Hippocampal formation (tissue), 2 donors: Measurements from ENCODE around the gene METTL25.

ENCODE experiments used
- DNase-seq, 2 donors: peaks; one replicate each; lab custom pipeline; 2025; lab: John Stamatoyannopoulos, UW

The METTL25 gene

GRCh38 chr12:82473111-82473754, 114.9 kb downstream of the METTL25 start:
- DNase-seq: no peak

- no peak for DNase-seq
Measured at GRCh38 chr12:82474181-82474797, 116.0 kb downstream of the METTL25 start.

DNA sequence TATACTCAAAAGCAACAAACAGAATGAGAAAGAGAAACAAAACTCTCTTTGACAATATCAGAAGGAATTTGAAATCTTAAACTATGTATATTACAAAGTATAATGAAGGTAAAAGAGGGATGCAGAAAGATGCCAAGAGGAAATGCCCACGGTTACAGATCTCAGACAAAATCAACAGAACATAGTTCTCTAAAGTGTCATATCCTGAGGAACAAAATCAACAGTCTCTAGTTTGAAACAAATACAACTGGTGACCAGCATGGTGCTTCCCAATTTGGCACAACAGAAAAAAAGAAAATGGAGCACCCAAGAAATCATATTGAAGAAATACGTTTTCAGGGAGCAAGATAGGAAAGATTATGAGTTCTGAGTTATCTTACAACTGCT, 116.5 kb downstream of the METTL25 start:
- no peak for DNase-seq

DNA sequence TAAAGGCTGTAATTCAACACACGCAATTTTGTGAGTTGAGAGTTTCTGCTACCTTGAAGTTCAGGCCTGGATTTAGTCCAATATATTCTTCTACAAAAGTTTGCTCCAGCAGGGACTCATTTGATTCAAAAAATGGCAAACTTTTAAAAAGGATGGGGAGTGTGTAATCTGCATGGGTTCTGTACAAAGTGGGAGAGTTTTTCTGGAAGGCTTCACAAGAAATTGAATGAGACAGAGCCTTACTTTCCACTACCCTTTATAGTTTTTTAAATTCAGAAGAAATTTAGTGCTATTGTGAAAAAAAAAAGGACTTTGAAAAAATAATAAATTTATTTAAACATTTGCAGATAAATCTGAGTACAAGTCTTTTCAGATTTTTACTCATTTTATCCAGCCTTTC, 116.9 kb downstream of the METTL25 start:
- DNase-seq: no peak

DNA sequence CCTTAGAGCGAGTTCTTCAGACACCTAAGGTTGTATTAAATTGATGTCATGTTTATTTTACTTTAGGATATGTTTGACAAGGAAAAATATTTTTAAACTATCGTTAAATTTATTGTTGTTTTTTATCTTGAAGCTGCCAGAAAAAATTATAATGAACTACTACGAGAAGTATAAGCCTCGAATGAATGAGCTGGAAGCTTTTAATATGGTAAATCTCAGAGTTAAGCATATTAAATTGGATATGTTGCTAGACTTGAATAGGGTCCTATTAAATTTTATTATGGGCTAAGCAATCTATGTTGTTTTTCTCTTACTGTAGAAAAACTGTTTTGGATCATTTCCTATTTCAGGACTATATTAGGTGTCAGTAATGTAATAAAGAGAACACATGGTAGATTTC, 118.2 kb downstream of the METTL25 start:
- DNase-seq: no peak

DNA sequence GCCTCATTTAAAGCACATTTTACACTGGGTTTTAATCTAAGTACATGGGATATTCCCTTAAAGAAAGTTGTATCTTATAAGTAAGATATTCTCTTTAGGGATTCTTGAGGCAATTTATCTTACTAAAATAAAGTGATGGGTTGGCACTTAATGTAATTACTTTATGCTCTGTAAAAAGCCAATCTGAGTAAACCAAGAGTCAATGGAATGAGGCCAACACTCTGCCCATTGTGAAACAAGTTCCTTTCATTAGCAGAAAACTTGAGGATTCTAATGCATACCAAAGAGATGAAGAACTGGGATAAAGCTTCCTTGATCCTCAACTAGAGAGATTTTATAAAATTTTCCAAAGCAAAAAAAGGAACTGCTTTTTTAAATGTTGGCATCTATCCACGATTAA, 121.2 kb downstream of the METTL25 start:
- no peak for DNase-seq

DNA sequence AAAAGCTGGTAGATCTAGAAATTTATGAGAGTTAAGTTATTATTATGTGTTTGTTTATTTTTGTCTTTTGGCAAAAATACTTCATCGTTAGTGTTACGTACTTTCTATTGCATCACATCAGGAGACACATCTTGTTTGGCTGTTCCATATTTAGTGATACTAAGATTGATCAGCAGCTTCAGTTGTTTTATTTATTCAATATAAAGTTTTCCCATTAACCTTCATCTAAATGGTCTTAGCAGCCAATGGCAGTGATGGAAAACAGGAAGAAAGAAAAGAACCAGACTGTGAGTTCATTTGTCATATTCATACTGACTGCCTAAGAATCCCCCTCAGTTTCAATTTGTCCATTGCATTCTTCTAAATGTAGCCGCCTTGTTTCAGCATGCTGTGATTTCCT, 122.3 kb downstream of the METTL25 start:
- no peak for DNase-seq

DNA sequence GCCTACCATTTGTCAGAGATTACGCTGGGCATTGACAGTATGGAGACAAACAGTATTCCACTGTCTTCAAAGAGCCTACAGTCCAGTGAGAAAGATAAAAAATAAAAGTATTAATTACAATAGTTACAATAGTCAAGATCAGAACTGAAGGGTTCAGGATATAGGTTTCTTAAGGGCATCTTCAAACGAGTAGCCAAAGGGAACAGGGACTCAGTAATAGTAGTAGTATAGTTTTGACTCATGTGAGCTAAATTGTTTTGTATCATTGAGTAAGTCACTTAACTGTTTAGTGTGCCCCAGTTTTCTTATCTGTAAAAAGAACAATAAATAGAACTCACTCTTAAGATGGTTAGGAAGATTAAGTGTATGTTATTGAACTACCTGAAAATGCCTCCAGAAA, 123.6 kb downstream of the METTL25 start:
- no peak for DNase-seq

DNA sequence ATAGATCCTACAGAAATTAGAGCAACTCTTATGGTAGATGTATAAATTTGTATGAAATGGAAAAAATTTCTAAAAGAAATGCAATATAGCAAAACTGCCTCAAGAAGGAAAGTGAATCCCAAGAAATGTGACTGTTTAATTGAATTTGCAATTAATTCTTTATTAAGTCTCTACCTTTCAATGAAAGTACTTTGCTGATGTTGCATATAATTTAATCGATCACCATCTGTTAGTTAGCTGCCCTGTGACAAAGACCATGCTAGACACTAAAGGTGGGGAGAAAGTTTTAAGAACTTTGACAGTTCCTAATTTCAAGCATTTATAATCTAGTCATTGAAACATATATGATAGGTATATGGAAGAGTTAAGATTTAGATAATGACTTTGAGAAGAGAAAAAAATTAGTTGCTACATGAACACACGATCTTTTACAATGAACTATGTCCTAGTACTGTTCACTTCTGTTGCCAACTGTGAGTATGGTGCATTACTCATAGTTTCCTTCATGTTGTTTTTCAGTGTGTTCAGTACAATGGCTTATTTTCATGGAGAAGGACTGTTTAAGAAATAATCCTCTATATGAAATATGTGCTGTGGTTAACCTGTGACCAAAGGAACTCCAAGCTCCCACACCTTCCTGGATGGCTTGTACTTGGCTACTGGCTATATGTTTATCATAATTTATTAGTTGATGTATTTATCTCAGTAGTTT, 128.4 kb downstream of the METTL25 start:
- no peak for DNase-seq

DNA sequence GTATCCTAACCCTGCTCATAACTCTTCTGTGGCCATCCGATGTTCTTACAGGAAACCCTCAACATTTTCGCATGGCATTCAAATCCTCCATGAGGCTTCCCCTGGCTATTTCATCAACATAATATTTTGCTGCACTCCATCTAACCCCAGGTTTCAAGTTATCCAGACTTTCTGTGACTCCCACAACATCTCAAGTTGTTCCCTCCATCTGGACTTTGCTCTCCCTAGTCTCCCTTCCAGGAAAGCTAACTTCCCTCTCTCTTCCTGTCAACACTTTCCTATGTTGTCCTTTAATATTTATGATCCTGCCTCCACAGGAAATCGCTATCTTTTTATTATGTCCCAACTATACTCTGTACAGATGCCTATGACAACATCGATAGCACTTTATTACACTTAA, 146.1 kb downstream of the METTL25 start:
- no peak for DNase-seq

- DNase-seq: no peak
Measured at GRCh38 chr12:82505150-82505549, 146.8 kb downstream of the METTL25 start.

- DNase-seq: no peak
Measured at GRCh38 chr12:82507686-82508085, 149.4 kb downstream of the METTL25 start.

DNA sequence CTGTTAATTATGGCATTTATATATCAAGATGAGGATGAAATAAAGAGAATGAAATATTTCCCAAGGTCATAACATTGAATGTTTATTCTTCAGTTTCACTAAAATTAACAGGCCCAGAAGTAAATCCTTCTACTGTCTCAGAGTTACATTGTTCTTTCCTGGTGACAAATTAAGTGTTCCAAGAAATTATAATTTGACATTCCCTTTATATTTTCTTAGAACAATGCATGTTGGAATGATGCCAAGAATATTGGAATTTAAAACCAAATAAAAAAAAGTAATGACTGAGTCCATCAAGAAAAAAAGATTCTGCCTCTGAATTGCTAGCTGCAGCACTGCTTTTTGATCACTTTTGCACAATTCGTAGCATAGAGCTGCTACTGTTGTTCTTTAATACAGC, 152.1 kb downstream of the METTL25 start:
- DNase-seq: no peak

DNA sequence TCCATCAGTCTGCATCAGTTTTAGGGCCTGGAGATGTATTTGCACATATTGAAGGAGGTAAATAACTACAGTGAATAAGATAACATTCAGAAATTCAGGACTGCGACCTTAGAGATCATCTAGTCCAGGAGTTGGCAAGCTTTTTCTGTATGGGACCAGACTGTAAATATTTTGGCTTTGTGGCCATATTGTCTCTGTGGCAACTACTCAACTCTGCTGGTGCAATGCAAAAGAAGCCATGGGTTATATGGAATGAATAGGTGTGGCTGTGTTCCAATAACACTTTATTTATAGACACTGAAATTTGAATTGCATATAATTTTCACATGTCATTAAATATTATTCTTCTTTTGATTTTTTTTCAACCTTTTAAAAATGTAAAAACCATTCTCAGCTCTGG, 156.6 kb downstream of the METTL25 start:
- DNase-seq: no peak

GRCh38 chr12:82515652-82516051, 157.3 kb downstream of the METTL25 start:
- no peak for DNase-seq

- DNase-seq: no peak
Measured at GRCh38 chr12:82517027-82517426, 158.7 kb downstream of the METTL25 start.

- DNase-seq: no peak
Measured at GRCh38 chr12:82517808-82518207, 159.5 kb downstream of the METTL25 start.

DNA sequence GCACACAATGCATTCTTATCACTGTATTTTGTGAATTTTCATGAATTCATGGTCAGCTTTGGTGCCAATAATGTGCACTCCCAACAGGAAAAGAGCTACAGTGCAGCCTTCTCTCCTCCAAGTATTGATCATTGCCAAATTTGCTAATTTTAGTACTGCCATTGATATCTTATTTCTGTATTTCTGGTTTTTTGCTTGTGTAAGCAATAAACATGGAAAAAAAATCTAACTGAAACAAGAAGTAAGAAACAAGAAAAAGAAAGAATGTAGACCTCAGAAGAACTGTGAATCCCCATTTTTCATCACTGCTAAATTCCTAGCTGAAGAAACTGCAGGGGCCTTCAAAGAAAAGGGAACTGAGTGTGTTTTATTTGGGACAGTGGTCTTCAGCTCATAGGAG, 161.2 kb downstream of the METTL25 start:
- DNase-seq: no peak

DNA sequence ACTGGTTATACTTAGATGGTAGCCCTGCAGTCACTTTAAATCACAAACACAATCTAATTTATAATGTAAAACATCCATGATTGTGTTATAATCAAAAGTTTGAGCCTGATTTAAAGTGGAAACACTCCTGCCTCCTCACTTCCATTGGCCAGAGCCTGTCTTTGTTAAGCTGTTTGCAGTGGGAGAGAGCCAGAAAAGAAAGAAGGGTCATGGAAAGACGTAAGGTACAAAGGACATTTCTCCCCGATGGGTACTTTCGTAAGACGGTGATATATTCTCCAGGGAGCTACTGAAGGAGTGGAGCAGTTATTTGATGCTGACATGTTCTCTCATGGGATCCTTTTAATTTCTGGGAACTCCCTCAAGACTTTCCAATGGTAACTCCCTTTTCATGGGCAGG, 164.0 kb downstream of the METTL25 start:
- DNase-seq: no peak

GRCh38 chr12:82522762-82523161, 164.4 kb downstream of the METTL25 start:
- DNase-seq: no peak

GRCh38 chr12:82523996-82524395, 165.7 kb downstream of the METTL25 start:
- no peak for DNase-seq

- no peak for DNase-seq
Measured at GRCh38 chr12:82524641-82525040, 166.3 kb downstream of the METTL25 start.

DNA sequence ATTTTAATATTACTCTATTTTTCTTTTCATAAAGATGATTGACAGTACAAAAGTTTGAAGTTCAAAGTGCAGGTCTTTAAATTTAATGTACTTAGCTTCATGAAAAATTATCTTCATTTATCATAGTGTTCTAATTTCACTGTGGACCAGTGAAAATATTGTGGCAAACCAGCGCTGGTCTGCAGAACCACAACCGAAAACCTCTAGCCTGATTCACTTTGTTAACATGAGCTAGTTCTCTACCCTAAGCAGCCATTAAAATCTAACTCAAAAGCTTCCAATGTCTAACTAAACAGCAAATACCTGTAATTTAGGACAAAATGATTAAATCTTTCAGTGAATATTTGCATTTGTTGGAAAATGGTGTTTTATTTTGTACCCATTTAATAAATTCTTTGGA, 167.3 kb downstream of the METTL25 start:
- DNase-seq: no peak
